PC-9 (cell line): ENCODE measurements around the gene LSM3.

Experiments
- EZH2 ChIP-seq: fragments of 200-600 bp; sonication (generic); IDR thresholded peaks from 2 replicates; pipeline ENCODE4 v1.8.0; 2017; ENCODE audit warnings: antibody characterized with exemption, low read depth
- TF ChIP-seq, protein P1 (sequence below): fragments of 200-600 bp; sonication (generic); conservative IDR thresholded peaks from 2 replicates; pipeline ENCODE4 v1.6.1; 2017; ENCODE audit warnings: mixed run types, antibody characterized with exemption, mild to moderate bottlenecking, moderate library complexity

DNA sequence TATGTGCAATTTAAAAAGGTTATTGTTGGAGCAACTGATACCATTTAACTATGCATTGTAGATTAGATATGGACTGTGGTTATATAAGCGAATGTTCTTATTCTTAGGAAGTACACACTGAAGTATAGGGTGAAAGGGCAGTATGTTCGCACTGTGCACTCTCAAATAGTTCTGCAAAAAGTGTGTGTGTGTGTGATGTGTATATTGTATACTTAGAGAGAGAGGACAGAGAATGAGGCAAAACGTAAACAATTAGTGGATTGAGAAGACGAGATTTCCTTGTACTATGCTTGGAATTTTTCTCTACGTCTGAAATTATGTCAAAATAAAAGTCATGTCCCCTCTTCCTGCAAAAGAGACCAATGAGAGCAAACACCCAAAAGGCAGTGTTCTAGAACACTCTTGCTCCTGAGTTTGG lies 30.4 kb downstream of the LSM3 start:
- no peak for TF ChIP-seq EZH2
- TF ChIP-seq, protein P1, sequence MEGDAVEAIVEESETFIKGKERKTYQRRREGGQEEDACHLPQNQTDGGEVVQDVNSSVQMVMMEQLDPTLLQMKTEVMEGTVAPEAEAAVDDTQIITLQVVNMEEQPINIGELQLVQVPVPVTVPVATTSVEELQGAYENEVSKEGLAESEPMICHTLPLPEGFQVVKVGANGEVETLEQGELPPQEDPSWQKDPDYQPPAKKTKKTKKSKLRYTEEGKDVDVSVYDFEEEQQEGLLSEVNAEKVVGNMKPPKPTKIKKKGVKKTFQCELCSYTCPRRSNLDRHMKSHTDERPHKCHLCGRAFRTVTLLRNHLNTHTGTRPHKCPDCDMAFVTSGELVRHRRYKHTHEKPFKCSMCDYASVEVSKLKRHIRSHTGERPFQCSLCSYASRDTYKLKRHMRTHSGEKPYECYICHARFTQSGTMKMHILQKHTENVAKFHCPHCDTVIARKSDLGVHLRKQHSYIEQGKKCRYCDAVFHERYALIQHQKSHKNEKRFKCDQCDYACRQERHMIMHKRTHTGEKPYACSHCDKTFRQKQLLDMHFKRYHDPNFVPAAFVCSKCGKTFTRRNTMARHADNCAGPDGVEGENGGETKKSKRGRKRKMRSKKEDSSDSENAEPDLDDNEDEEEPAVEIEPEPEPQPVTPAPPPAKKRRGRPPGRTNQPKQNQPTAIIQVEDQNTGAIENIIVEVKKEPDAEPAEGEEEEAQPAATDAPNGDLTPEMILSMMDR = no peak
